HuH-7.5 (cell line): Measurements from ENCODE around the gene TUBD1.
A peak's percentile ranks its signal among the peaks of the same experiment; 100 is the strongest.
"Not testable (repeated sequence)": the region's sequence is repeated elsewhere in the genome, so short reads cannot be mapped to it uniquely, and the experiment has no call there.

Experiments used
- DNase-seq: peaks from one replicate; pipeline ENCODE4 v3.0.0; 2011; ENCODE audit warnings: low spot score

TUBD1 gene, protein sequence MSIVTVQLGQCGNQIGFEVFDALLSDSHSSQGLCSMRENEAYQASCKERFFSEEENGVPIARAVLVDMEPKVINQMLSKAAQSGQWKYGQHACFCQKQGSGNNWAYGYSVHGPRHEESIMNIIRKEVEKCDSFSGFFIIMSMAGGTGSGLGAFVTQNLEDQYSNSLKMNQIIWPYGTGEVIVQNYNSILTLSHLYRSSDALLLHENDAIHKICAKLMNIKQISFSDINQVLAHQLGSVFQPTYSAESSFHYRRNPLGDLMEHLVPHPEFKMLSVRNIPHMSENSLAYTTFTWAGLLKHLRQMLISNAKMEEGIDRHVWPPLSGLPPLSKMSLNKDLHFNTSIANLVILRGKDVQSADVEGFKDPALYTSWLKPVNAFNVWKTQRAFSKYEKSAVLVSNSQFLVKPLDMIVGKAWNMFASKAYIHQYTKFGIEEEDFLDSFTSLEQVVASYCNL

DNA sequence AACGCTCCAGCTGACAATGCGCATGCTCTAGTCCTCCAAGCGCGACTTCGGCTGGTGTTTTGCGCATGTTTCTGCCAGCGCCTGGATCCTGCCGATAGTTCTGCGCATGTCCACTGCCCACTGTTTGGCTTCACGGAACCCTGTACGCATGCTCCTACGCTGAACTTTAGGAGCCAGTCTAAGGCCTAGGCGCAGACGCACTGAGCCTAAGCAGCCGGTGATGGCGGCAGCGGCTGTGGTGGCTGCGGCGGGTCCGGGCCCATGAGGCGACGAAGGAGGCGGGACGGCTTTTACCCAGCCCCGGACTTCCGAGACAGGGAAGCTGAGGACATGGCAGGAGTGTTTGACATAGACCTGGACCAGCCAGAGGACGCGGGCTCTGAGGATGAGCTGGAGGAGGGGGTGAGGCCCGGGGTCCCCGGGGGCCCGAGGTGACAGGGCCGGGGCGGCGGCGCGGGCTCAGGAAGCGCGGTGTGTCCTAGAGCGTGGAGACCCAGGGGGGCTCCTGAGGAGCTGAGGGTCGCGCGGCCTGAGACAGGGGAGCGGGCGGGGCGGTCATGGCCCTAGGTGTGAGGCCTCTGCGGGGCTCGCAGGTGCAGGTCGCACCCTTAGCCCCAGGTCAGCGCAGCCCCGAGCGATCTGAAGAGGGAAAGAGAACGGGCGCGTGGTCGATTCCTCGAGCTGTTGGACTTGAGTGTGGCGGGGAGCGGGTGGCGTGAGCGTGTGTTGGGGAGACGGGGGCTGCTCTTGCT lies at the start of gene TUBD1, which contains the start of gene RPS6KB1:
Gene TUBD1, minus strand, starts transcription at position 20 of the 752 bp plus-strand sequence. CDS start 1,941 bp downstream, outside the sequence.
Gene RPS6KB1, plus strand, starts transcription at position 198 of the 752 bp plus-strand sequence. Its CDS starts 64 bp downstream, at position 262.
- DNase-seq: peak; percentile 100

DNA sequence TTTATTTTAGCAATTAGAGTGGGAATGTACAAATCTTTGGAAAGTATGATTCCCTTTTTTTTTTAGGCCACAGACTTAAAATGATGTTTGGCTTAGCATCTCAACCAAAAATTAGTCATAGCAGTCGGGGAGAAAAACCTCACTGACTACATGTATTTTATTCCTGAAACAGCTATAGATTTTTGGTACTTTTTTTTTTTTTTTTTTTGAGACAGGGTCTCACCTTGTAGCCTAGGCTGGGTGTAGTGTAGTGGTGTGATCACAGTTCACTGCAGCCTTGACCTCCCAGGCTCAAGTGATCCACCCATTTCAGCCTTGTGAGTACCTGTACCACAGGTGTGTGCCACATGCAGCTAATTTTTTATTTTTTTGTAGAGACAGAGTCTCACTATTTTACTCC lies 48.4 kb upstream of the TUBD1 start:
- DNase-seq: no peak

DNA sequence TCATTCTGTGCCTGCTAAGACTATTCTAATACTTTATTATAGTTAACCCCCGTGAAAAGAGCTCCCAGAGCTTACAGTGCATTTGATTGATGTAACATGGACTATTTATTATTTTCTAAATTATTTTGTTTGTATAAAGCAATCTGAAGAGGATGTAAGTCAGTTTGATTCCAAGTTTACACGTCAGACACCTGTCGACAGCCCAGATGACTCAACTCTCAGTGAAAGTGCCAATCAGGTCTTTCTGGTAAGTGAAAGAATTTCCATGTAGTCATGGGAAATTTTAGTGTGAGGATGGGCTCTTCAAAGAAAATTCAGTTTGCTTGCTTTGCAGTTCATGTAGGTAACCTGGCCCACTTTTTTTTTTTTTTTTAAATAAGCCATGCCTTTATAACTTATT lies 48.0 kb upstream of the TUBD1 start:
- not testable (repeated sequence) for DNase-seq

DNA sequence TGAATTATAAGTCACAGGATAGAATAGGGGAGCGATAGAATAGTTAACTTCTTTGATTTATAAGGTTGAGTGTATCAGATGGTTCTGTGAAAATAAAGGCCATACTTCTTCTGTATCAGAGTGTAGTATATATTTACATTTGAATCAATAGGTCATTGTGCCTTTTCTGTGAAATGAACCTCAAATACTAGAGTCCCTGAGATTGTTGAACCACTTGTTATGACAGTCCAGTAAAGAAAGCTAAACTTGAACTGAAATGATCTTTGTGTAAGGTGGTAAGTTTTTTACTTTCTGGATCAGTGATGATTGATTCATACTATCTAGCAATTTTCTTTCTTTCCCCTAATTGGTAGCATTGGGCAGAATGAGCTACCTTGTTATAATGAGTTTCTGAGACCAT lies 40.6 kb upstream of the TUBD1 start:
- DNase-seq: not testable (repeated sequence)

DNA sequence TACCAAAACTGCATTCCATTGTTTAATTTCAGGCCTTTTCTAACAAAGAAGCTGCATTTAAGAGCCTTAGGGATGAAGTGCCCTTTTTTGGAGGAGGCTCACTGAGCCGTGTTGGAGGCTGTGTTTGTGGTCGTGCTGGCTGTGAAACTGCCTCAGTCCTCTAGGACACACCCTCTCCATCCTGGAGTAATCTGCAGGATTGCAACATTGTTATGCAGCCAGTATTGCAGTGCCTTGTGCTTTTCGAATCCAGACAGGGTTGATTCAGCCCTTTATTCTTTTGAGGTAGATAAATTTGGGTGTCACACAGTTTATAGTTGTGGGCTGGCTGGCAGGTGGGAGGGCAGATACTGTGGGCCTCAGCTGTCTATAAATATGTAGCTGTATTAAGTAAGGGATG lies 38.0 kb upstream of the TUBD1 start:
- DNase-seq: not testable (repeated sequence)

DNA sequence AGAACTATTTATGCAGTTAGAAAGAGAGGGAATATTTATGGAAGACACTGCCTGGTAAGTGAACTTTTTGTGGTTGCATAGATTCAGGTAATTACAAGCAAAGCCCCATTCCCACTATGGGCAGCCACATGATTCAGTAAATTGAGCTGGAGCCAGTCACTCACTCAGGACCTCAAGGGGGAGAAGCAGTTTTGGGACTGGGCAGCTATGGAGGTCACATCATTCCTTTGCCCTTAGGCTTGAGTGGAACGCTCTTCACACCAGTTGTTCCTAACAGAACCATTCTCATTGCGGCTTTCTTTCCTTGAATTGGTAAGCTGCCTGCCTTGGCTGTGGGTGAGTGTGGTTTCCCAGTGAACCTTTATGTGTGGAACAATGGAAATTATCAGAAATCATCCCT lies 37.4 kb upstream of the TUBD1 start:
- not testable (repeated sequence) for DNase-seq

DNA sequence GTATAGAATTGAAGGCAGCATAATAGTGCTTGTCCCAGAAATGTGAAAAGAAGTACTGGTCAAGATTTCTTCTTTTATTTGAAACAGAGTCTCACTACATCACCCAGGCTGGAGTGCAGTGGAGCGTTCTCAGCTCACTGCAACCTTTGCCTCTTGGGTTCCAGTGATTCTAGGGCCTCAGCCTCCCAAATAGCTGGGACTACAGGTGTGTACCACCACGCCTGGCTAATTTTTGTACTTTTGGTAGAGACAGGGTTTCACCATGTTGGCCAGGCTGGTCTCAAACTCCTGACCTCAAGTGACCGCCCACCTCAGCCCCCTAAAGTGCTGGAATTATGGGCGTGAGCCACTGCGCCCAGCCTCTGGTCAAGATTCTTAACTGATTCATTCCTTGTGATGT lies 27.9 kb upstream of the TUBD1 start:
- not testable (repeated sequence) for DNase-seq

DNA sequence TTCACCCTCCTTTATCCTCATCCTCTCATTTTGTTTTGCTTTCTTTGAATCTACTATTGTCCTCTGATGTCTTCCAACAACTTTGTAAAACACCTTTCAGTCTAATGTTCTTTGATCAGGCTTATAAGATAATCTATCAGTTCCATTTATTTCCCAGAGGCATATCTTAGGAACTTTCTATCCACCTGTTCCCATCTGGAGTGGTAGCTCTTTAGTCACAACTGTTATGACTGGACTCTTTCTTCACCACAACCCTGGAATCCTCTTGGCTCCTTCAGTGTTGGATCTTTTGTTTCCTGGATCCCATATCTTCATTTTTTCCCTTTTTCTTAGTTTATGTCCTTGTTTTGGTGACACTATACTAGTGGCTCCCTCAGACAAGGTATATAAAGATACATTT lies 23.7 kb upstream of the TUBD1 start:
- DNase-seq: no peak

DNA sequence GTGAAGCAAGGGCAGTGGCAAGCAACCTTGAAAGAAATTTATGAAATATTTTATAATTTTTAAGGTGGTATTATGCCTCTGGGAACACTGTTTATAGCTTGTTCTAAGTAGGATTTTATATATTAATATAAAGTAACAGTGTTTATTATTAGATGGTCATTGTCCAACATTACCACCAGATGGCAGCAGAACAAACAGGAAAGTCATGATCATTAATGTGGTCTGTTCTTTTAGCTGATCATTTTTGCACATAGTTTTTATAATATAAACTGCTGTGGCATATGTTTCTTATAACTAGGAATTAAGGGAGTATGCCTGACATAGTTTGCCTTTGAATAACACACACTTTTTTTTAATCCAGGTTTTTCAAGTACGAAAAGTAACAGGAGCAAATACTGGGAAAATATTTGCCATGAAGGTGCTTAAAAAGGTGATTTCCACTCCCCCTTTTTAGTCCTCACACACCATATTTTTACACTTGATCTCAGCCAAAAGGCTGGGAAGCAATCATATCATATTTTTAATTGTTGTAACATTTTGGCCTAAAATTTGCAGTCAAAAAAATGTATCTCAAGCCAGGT lies 21.6 kb upstream of the TUBD1 start:
- peak; percentile 86 for DNase-seq

DNA sequence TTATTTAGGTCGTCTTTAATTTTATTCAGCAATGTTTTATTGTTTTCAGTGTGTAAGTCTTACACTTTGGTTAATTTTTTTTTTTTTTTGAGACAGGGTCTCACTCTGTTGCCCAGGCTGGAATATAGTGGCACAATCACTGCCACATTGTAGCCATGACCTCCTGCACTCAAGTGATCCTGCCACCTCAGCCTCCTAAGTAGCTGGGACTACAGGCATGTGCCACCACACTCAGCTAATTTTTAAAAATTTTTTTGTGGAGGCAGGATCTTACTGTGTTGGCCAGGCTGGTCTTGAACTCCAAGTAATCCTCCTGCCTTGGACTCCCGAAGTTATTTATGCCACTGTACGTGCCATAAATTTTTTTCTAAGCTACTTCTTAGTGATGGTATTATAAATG lies 14.7 kb upstream of the TUBD1 start:
- no peak for DNase-seq

DNA sequence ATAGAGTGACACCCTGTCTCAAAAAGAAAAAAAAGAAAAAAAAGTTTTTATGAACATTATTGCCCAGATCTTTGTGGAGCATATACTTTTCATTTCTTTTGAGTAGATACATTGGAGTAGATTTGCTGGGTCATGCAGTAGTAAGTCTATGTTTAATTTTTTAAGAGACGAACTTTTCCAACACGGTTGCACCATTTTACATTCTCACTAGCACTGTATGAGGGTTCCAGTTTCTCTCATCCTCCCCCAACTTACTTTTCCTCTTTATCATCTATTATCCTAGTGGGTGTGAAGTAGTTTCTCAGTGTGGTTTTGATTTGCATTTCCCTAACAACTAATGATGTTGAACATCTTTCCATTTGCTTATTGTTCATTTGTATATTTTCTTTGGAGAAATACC lies 10.7 kb upstream of the TUBD1 start:
- DNase-seq: no peak

DNA sequence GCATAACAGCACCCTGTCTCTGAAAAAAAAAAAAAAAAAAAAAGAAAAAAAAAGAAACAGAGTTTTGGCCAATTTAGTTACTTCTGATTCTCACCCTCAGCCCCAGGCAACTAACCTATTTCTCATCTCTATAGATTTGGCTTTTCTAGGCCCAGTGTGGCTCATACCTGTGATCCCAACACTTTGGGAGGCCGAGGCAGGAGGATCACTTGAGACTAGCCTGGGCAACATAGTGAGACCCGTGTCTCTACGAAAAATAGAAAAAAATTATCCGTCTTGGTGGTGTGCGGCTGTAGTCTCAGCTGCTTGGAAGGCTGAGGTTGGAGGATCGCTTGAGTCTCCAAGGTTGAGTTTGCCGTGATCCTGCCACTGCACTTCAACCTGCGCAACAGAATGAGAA lies 8.9 kb upstream of the TUBD1 start:
- no peak for DNase-seq

DNA sequence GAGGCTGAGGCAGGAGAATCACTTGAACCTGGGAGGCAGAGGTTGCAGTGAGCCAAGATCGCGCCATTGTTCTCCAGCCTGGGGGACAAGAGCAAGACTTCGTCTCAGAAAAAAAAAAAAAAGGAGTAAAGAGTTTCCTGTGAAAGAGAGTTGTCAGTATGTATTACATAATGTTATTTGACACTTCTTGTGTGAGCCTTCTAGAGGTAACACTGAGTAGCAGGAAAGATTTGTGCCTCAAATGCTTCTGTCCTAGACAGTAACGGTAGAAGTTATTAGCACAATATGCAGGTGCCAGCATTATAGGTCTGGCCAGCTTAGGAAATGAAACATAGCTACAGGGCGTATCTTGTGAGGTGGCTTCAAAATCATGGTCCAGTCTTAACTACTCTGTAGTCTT lies 6.4 kb upstream of the TUBD1 start:
- no peak for DNase-seq

DNA sequence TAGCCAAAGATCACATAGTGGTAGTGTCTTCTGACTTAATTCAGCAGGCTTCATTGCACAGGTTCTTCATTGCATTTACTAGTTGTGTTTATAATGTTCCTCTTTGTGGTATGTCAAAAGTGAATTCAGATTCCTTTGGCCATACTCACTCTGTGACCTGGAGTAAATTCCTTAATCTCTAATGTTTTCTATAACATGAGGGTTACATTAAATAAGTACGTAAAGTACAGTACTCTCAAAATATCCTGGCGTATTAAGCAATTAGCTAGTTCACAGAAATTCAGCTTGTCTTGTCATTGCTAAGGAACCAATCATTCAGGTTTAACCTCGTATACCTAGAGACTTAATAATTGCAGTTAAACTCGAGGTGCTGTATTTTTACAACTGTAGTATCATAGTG lies 4.3 kb upstream of the TUBD1 start:
- DNase-seq: no peak

DNA sequence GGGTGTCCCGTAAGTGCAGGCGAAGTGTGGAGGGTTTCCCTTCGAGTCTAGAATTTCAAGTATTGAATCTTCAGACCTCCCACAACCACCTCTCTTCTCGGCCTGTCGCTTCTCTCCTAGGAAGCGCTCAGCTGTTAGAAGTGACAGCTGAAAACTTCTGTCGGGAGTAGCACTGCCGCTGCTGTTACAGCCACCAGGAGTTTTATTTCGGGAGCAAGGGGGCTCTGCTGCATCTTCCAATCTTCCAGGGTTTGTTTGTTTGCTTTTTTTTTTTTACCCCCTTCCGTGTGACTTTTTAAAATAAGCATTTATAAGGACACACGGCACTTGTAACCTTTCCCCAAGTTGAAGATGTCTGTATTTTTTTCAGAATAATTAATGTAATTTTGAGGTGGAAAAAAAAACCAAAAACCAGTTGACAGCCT lies 945 bp upstream of the TUBD1 start:
- peak; percentile 70 for DNase-seq

DNA sequence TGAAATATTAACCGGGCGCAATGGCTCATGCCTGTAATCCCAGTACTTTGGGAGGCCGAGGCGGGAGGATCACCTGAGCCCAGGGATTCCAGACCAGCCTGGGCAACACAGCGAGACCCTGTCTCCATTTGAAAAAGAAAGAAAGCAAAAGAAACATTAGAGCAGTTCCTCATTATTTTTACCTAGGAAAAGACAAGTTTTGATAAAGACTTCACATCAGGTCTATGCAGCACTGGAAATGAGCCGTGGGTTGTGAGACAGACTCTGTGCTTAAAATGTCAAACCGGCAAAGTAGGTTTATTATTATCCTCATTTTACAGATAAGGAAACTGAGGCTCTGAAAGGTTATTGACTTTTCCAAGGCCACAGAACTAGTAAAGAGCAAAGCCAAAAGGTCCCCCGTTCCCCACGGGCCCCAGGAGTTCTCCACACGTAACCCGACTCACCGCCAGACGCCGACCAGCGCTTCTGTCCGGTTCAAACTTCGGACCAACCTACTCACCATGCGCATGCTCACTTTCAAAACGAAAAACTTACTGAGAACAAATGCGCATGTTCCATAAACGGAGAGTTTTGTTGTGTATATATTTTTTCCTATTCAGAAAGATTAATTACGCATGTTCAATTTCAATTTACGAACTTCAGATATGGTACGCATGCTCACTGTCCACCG lies 356 bp downstream of the TUBD1 start:
- DNase-seq: no peak

DNA sequence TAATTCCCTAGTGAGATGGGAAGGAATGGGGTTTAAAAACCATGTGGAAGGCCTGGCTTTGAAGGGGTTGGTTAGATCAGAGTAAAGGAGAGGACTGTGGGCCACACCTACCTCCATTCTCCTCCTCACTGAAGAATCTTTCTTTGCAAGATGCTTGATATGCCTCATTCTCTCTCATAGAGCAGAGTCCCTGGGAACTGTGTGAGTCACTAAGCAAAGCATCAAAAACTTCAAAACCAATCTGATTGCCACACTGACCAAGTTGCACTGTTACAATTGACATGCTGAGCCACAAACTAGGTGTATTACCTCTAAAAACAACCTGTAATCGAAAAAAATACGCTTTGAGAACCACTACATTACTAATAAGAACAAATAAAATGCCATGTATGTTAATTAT lies 2.0 kb downstream of the TUBD1 start:
- peak; percentile 28 for DNase-seq

DNA sequence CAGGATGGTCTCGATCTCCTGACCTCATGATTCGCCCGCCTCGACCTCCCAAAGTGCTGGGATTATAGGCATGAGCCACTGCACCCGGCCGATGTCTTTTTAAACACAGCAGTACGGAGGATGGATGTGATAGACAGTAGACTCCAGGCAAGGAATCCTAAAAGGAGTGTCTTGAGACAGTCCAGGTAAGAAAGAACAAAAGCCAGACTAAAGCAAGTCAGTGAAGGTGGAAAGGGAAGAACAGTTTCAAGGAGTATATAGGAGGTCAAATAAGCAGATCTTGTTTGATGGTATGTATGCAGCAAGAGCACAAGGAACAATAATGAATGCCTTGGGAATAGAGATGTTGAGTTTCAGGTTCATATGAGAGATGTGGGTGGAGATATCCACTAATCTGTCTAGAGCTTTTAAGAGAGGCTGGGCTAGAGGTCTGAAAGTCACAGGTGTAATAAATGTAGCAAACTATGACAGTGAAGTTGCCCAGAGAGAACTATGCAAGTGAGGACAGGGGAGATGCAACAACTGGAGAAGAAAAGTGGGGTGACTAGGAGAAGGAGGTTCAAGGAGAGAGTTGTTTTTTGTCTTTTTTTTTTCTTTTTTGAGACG lies 4.5 kb downstream of the TUBD1 start:
- no peak for DNase-seq

DNA sequence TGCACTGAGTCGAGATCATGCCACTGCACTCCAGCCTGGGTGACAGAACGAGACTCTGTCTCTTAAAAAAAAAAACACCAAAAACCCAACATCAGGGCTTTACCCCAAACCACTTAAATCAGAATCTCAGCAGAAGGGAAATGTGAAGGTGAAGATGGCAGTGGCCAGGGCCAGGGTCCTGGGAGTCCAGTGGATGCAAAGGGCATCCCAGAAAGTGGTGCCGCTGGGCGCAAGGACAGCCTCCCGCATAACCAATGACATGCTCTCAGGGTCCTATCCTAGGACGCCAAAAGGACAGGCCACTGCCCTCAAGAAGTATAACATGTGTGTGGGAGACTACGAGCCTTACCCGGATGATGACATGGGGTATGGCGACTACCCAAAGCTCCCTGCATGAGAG lies 7.9 kb downstream of the TUBD1 start:
- no peak for DNase-seq

DNA sequence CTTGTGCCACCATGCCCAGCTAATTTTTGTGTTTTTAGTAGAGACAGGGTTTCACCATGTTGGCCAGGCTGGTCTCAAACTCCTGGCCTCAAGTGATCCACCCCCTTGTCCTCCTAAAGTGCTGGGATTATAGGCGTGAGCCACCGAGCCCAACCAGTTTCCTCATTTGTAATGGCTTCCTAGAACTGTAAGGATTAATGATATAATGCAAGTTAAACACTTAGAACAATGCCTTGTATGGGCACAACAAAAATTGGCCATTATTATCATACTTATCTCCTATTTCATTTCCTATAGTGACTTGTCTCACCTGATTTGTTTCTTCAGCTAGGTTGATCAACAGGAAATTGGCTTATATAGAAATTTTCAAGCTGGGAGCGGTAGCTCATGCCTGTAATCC lies 14.1 kb downstream of the TUBD1 start:
- DNase-seq: no peak

DNA sequence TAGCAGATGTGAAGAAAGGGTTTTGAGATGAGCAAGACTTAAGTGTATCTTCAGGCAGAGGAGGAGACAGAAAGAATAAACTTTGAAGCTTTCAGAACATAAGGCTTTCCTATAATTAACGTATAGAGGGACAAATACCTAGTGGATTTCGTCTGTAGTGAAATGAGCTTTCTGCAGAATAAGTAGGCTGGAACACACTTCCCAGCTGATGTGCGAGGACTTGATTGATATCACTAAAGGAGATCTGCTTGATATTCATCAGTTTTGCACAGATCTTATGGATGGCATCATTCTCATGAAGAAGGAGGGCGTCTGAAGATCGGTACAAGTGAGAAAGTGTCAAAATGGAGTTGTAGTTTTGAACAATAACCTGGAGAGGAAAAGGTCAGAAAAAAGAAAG lies 14.8 kb downstream of the TUBD1 start:
- no peak for DNase-seq

DNA sequence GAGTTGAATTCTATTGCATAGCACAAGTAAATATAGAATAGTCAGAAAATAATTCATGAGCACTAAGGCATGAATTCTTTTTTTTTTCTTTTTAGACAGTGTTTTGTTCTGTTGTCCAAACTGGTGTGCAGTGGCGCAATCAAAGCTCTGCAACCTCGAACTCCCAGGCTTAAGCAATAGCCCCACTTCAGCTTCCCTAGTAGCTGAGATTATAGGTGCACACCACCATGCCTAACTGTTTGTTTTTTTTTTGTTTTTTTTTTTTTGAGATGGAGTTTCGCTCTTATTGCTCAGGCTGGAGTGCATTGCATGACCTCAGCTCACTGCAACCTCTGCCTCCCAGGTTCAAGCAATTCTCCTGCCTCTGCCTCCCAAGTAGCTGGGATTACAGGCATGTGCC lies 16.6 kb downstream of the TUBD1 start:
- no peak for DNase-seq
